ENCODE results near the gene HNRNPA1L2.
"Not testable (repeated sequence)": the region's sequence is repeated elsewhere in the genome, so short reads cannot be mapped to it uniquely, and the experiment has no call there.

The HNRNPA1L2 gene

DNA sequence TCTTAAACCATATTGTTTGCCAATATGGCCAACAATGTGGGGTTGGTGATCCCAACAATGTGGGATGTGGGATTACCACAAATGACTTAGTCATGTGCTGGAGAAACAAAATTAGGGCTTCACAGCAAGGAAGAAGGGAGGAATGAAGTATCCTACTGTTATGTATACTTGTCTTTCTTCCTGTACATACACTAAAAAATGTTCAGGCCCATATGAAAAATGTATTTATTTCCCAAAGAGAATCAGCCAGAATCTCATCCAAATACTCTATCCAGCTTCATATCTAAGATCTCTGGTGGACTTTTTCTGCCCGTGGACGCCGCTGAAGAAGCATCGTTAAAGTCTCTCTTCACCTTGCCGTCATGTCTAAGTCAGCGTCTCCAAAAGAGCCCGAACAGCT, at the start of gene HNRNPA1L2:
HNRNPA1L2 (plus strand) TSS at position 301 of the 400 bp plus-strand sequence; CDS start at position 363, 62 bp downstream.
- no peak for DNase-seq

DNA sequence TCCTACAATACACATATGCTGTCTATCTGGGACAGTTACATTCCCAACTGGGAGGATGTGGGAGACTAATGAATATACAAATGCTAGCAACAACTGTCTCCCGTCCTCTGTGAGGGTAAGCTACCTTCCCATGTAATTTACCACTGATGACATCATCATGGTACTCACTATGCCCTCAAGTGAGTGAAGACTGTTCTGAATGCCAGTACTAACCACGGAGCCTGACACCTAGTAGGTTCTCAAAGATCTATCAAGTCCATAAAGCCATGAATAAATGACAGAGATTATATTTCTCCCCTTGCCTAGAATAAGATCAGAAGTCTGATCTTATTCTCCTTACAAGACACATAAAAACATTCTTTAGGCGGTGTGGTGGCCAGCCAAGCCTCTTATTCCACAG, 49.1 kb upstream of the HNRNPA1L2 start:
- not testable (repeated sequence) for DNase-seq

DNA sequence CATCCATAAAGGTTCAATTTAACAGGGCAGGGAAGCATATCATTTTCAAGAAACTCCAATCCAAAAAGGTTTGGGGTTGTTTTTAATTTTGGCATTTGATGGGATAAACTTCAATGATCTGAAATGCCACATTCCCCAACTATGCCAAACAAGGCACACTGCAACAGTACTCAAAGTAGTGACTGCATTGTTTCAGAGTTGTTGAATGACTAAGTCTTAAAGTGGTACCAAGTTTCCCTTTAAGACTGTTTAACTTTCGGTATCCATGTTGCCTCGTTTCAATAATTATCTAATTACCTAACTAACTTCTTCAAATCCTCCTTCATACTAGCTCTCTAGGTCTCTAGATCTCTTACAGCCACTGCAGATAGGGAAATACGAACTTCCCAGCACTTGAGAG, 48.4 kb upstream of the HNRNPA1L2 start:
- DNase-seq: not testable (repeated sequence)

- DNase-seq: not testable (repeated sequence)
Observed at GRCh38 chr13:52594295-52594694, 47.9 kb upstream of the HNRNPA1L2 start.

- DNase-seq: no peak
Observed at GRCh38 chr13:52597676-52598075, 44.6 kb upstream of the HNRNPA1L2 start.

DNA sequence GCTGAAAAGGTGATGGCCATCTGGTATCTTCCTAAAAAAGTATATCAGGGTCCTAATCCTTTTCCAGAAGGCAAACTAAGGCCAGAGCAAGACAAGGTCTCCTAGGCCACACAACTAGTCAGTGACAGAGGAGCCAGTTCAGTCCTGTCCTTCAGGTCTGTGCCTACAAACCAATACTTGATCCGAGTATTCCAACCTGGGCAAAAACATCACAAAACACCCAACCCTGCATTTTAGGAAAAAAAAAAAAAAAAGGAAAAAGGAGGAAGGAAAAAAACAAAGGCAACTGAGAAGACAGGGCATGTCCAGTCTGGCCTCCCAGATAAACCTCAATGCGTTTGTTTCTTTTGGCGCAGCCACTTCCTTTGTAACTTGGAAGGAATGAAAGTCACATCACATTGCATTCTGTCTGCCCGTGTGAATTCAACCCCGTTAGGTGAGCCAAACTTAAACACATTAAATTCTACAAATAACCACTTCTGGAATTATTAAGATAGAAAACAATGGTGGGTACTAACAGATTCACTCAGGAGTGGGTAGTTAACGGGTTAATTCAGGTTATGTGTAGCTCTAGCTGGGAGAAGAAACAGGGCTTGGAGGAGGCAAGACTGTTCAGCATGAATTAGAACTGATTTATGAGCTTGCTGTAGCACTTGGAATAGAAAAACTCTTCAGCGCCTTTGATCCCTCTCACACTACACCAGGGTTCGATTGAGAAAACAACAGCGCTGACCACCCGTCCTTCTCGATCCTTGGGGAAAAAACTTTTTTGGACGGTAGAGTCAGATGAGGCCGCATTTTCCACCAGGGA, 43.0 kb upstream of the HNRNPA1L2 start:
- no peak for DNase-seq

DNA sequence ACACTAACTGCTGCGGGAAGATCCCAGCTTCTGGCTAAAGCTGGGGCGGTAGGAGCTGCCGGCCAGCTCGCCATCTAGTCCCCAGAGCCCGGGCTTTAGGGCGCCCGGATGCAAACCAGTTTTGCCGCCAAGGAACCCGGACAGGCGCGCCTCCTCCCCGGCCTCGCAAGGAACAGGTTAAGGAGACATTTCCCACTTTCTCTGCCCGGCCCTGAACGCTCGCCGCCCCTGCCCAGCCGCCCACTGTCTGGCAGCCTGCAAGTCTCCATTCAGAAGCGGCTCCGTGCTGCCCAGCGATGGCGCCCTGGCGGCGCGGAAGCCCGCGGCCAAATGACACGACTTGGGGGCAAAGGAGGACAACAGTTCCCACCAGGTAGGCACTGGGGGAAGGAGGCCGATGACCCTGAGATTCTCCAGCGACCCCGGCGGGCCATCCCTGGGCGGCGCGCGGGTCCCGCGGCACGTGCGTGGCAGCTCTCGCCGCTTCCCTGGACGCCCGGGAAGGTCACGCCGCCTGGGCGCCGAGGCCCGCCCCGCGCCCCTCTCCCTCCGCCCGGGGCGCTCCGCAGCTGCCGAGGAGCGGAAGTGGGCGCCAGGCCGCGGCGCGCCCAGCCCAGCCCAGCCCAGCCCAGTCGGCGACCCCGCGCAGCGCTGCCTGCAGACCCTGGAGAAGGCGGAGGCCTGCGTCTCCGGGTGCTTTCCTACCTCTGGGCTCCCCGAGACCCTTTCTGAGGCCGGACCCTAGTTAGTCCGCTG, 42.2 kb upstream of the HNRNPA1L2 start:
- DNase-seq: no peak

- DNase-seq: no peak
Observed at GRCh38 chr13:52600666-52601065, 41.6 kb upstream of the HNRNPA1L2 start.

DNA sequence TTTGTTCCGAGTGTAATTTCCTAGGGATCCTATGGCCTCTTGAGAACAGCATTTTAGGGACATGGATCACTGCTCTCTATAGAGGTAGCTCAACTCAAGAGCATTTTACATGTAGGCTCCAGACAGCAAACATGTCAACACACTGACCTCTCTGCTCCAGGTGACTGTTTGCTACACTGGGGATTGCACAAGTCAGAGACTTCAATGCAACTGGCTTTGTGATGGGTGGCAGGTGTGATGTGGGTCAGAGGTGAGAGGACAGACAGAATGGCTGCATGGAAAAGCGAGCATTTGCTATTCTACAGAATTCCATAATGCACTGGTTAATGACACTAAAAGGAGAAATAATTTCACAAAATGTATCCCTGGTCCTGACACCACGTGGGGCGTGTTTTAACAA, 38.9 kb upstream of the HNRNPA1L2 start:
- not testable (repeated sequence) for DNase-seq

DNA sequence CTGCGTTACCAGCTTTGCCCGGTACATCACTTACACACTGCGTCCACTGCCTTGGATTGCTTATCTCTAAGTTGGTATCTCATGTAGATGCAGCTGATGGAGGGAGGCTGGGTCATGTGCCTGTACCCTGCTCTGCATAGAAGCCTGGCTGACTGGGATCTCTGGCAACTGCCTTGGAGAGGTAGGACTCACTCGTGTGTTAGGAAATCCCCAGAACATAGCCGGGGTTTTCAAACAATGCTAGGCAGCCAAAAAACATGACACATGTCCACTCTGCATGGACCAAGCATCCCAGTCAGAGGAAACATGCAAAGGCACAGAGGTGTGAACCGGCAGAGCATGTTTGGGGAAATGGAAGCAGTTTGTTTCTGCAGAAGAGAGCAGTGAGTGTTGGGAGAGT, 36.1 kb upstream of the HNRNPA1L2 start:
- DNase-seq: not testable (repeated sequence)

GRCh38 chr13:52606795-52607194, 35.4 kb upstream of the HNRNPA1L2 start:
- not testable (repeated sequence) for DNase-seq

DNA sequence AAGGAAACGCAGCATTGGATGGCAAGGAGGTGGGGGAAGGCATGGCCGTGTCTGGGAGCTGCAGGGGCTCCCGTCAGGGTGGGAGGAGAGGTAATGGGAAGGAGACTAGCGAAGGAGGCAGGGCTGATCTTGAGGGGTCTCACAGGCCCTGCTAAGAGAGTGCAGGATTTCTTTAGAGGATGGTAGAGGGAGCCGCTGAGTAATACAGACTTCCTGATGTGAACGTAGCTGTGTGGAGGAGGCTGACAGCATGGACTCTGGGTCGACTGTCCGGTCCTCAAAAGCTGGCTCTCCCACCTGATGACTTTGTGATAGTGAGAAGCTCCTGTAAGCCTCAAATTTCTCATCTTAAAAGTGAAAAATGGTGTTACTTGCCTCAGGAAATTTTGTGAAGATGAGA, 34.0 kb upstream of the HNRNPA1L2 start:
- DNase-seq: not testable (repeated sequence)

DNA sequence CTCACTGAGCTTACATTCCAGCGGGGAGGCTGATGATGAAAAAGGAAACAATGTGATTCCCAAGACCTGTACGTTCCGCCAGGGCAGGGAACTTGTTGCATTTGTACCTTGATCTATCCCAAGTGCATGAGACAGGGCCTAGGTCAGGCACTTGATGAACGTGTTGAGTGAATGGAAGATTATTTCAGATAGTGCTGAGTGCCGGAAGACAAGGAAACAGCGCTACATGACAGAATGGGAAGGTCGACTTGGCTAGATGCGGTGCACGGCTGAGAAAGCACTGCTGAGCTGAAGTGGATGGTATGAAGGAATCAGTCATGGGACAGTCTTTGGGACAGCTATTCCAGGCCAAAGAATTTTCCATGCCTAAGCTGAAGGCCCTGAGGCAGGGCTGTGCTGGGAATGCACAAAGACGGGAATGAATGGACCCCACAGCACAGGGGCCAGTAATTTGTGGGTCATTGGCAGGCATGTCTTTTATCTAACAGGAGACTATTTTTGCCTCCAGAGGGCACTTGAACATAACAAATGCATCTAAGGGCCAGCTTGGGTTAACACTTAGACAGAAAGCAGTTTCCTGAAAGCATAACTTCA, 33.1 kb upstream of the HNRNPA1L2 start:
- DNase-seq: peak in 1 of 2 donors; percentile 58

GRCh38 chr13:52610158-52610557, 32.1 kb upstream of the HNRNPA1L2 start:
- DNase-seq: not testable (repeated sequence)

DNA sequence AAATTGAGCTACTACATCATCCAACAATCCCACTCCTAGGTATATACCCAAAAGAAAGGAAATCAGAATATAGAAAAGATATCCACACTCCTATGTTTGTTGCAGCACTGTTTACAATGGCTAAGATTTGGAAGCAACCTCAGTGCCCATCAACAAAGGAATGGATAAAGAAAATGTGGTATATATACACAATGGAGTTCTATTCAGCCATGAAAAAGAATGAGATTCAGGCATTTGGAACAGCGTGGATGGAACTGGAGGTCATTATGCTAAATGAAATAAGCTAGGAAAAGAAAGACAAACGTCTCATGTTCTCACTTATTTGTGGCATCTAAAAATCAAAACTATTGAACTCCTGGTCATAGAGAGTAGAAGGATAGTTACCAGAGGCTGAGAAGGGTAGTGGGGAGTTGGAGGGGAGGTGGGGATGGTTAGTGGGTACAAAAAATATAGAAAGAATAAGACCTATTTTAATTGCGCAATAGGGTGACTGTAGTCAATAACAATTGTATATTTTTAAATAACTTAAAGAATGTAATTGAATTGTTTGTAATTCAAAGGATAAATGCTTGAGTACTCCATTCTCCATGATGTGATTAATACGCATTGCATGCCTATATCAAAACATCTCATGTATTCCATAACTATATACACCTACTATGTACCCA, 27.0 kb upstream of the HNRNPA1L2 start:
- DNase-seq: no peak

DNA sequence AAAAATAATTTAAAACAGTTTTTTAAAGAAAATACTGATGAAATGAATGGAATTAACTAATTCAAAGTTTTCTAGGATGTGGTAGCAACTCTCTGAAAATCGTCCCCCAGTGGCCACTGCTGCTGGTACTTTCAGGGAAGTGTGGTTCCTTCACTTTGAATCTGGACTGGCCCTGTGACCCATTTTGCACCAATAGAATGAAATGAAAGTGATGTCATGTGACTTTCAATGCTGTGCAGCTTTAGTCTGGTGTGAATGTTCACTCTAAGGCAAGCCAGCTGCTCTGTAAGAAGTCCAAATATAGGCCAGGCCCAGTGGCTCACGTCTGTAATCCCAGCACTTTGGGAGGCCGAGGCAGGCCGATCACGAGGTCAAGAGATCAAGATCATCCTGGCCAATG, 26.4 kb upstream of the HNRNPA1L2 start:
- peak in 1 of 2 donors; percentile 27 for DNase-seq

DNA sequence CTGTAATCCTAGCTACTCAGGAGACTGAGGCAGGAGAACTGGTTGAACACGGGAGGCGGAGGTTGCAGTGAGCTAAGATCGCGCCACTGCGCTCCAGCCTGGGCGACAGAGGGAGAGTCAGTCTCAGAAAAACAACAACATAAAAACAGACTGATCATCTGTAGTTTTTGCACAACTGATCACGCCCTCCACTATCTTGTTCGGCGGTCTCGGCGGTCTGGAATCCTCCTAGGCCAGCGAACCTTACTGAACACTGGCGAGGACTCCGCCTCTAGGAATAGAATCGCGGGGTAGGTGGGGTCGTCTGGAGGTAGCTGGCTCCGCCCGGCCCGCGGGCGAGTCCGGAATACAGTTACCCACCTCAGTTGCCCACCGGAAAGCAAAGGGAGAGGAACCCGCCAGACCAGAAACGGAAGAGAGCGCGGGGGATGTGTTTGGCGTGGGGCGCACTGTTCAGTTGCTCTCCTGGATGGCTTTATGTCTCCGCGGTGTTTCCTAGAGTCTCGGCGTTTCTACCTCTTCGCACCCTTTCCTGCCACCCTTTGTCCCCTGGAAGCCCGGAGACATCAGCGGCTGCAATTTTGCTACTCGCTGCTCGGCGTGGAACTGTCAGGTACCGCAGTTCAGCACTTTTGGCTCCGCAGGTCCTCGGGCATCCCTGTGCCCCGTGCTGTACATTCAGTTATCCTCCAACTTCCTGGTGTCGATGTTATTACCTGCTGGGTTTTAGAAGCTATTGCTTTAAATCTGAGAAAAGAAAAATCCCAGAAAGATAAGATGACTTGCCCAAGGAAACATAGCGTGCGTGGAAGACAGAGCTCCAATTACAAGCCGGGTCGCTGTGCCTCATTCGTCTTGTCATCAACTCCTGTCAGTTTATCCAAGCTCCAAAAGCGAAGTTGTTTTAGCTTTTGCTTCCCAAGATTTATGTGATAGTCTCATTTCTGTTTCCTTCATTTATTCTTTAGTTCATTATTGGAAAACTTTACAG, 24.9 kb upstream of the HNRNPA1L2 start:
- peak; percentile 84 to 86 for DNase-seq

- not testable (repeated sequence) for DNase-seq
Observed at GRCh38 chr13:52631083-52631690, 11.0 kb upstream of the HNRNPA1L2 start.

DNA sequence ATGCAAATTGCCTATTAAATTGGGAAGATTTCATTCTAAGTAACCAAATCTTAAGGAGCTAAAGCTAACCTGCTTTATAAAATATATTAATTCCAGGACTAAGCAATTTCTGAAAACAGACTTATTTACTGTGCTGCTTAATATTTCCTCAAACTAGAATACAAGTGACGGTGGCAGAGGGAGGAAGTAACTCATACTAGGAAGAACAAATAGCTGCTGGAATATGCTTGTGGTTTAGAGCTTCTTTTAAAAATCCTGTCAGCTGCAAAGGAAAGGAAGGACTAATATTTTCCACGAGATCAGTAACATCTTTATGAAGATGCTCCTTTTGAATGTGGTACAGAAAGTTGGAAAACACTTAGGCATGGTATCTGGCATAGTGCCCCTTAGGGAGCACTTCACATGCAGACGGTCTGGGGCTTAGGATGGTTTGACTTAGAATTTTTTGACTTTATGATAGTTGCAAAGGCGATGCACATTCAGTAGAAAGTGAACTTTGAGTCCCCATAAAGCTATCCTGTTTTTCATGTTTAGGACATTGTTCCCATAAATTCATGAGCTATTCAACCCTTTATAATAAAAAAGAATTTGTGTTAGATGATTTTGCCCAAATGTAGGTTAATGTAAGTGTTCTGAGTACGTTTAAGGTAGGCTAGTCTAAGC, 3.4 kb upstream of the HNRNPA1L2 start:
- DNase-seq: no peak

DNA sequence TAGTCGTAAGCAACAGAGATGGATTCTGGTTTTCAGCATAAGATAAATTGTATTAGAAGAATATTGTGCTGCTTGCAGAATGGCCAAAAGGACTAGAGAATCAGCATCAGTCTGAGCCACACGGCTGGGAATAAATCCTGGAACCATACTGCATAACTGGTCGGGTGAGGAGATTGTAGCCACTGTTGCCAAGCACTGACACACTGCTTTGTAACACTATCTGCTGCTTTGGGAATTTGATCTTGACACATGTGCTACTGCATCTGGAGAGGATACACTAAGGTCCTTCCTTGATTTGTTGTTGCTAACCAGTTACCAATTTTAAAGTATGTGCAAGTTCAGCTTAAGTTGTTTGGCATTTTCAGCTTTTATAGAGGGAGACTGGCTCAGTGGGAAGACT, 1.9 kb downstream of the HNRNPA1L2 start:
- no peak for DNase-seq

GRCh38 chr13:52646967-52647366, 4.7 kb downstream of the HNRNPA1L2 start:
- no peak for DNase-seq

Data from CD4-positive, alpha-beta T cell treated with Interleukin-4 for 1 hour (primary cell).